ENCODE data around the gene ABCC4.
"Not testable (repeated sequence)": the region's sequence is repeated elsewhere in the genome, so short reads cannot be mapped to it uniquely, and the experiment has no call there.

ABCC4 gene

GRCh38 chr13:95228130-95228529 lies 73.1 kb downstream of the ABCC4 start:
- DNase-seq = no peak

- peak in 1 of 2 donors; percentile 6 for DNase-seq
These were observed 74.1 kb downstream of the ABCC4 start for GRCh38 chr13:95226932-95227695.

GRCh38 chr13:95226476-95226875 lies 74.8 kb downstream of the ABCC4 start:
- no peak for DNase-seq

- DNase-seq = no peak
These were observed 75.2 kb downstream of the ABCC4 start for GRCh38 chr13:95226050-95226449.

GRCh38 chr13:95224064-95224463 lies 77.2 kb downstream of the ABCC4 start:
- no peak for DNase-seq

GRCh38 chr13:95222733-95223018 lies 78.6 kb downstream of the ABCC4 start:
- no peak for DNase-seq

GRCh38 chr13:95221971-95222732 lies 79.1 kb downstream of the ABCC4 start:
- DNase-seq = no peak

GRCh38 chr13:95220611-95221010 lies 80.6 kb downstream of the ABCC4 start:
- no peak for DNase-seq

- DNase-seq = no peak
These were observed 83.1 kb downstream of the ABCC4 start for GRCh38 chr13:95217920-95218830.

GRCh38 chr13:95216182-95216581 lies 85.1 kb downstream of the ABCC4 start:
- DNase-seq = no peak

- DNase-seq = no peak
These were observed 88.0 kb downstream of the ABCC4 start for GRCh38 chr13:95212983-95213850.

GRCh38 chr13:95209109-95209508 lies 92.1 kb downstream of the ABCC4 start:
- DNase-seq = no peak

- DNase-seq = no peak
These were observed 93.4 kb downstream of the ABCC4 start for GRCh38 chr13:95207769-95208366.

- no peak for DNase-seq
These were observed 95.1 kb downstream of the ABCC4 start for GRCh38 chr13:95206116-95206515.

GRCh38 chr13:95204231-95204765 lies 97.0 kb downstream of the ABCC4 start:
- peak in 1 of 2 donors; percentile 36 for DNase-seq

GRCh38 chr13:95201814-95202651 lies 99.2 kb downstream of the ABCC4 start:
- DNase-seq = no peak

GRCh38 chr13:95200386-95200957 lies 100.8 kb downstream of the ABCC4 start:
- DNase-seq = not testable (repeated sequence)

GRCh38 chr13:95199896-95200295 lies 101.4 kb downstream of the ABCC4 start:
- DNase-seq = no peak

- not testable (repeated sequence) for DNase-seq
These were observed 102.6 kb downstream of the ABCC4 start for GRCh38 chr13:95198606-95199005.

- DNase-seq = no peak
These were observed 103.7 kb downstream of the ABCC4 start for GRCh38 chr13:95197548-95197947.
